NOMO-1 treated with dmso at 0.1 percent for 144 hours (cell line): ENCODE results near the gene FAM110A.
"Not testable (repeated sequence)": the region's sequence is repeated elsewhere in the genome, so short reads cannot be mapped to it uniquely, and the experiment has no call there.

Experiments
- DNase-seq: peaks from one replicate; lab custom pipeline; 2025; ENCODE audit not compliant: unreplicated experiment; lab: John Stamatoyannopoulos, UW

Gene FAM110A

GRCh38 chr20:822651-823573 lies 10.6 kb upstream of the FAM110A start:
- DNase-seq, result no peak

GRCh38 chr20:823574-823902 lies 10.0 kb upstream of the FAM110A start:
- no peak for DNase-seq

GRCh38 chr20:824490-824889 lies 9.0 kb upstream of the FAM110A start:
- no peak for DNase-seq

GRCh38 chr20:824916-825315 lies 8.6 kb upstream of the FAM110A start:
- DNase-seq, result no peak

- no peak for DNase-seq
Observed at GRCh38 chr20:825710-826421, 7.6 kb upstream of the FAM110A start.

GRCh38 chr20:826695-827323 lies 6.7 kb upstream of the FAM110A start:
- no peak for DNase-seq

- DNase-seq, result not testable (repeated sequence)
Observed at GRCh38 chr20:827981-828380, 5.5 kb upstream of the FAM110A start.

GRCh38 chr20:828987-829386 lies 4.5 kb upstream of the FAM110A start:
- no peak for DNase-seq

GRCh38 chr20:829551-829950 lies 4.0 kb upstream of the FAM110A start:
- DNase-seq, result no peak

- DNase-seq, result no peak
Observed at GRCh38 chr20:830011-830521, 3.4 kb upstream of the FAM110A start.

GRCh38 chr20:831251-831650 lies 2.3 kb upstream of the FAM110A start:
- DNase-seq, result no peak

- DNase-seq, result no peak
Observed at GRCh38 chr20:831956-832355, 1.6 kb upstream of the FAM110A start.

GRCh38 chr20:833121-833449 lies 430 bp upstream of the FAM110A start:
- DNase-seq, result no peak

GRCh38 chr20:834151-834746 lies 734 bp downstream of the FAM110A start:
- no peak for DNase-seq

- DNase-seq, result no peak
Observed at GRCh38 chr20:835608-836045, 2.1 kb downstream of the FAM110A start.

GRCh38 chr20:836190-836589 lies 2.7 kb downstream of the FAM110A start:
- DNase-seq, result no peak

- no peak for DNase-seq
Observed at GRCh38 chr20:839015-839414, 5.5 kb downstream of the FAM110A start.

GRCh38 chr20:839626-840025 lies 6.1 kb downstream of the FAM110A start:
- no peak for DNase-seq

- DNase-seq, result no peak
Observed at GRCh38 chr20:840503-840857, 7.0 kb downstream of the FAM110A start.

- no peak for DNase-seq
Observed at GRCh38 chr20:840858-841567, 7.5 kb downstream of the FAM110A start.
